Testis (tissue), 3 donors: ENCODE data around the gene LRP8. TPM values are rescaled to one million over a fixed set of nuclear protein-coding genes. Genes with fewer than 3 reads are reported as not detected.
"Not testable (repeated sequence)": the region's sequence is repeated elsewhere in the genome, so short reads cannot be mapped to it uniquely, and the experiment has no call there.

ENCODE experiments used
- DNase-seq: peaks from one replicate; pipeline ENCODE4 v3.0.0-alpha.2; 2019
- H3K27ac ChIP-seq, 2 donors: fragments of 200-600 bp; sonication (generic); one replicate each; pipeline ENCODE4 v1.5.1; 2019
- H3K27me3 ChIP-seq: fragments of 200-600 bp; sonication (generic); one replicate; pipeline ENCODE4 v1.5.1; 2019
- H3K36me3 ChIP-seq: fragments of 200-600 bp; sonication (generic); one replicate; pipeline ENCODE4 v1.5.1; 2017; ENCODE audit warnings: low read depth; ENCODE audit errors: missing control alignments
- H3K4me1 ChIP-seq: fragments of 200-600 bp; sonication (generic); one replicate; pipeline ENCODE4 v1.5.1; 2019
- H3K4me3 ChIP-seq, 2 donors: fragments of 200-600 bp; sonication (generic); one replicate each; pipeline ENCODE4 v1.5.1; 2017 to 2019
- H3K9me3 ChIP-seq: fragments of 200-600 bp; sonication (generic); one replicate; pipeline ENCODE4 v1.5.1; 2017
- CTCF ChIP-seq, 3 experiments: fragments of 450-650 bp in 2 of 3; fragments of 200-600 bp in 1 of 3; sonication (generic) in 1 of 3; IDR thresholded peaks; one replicate each; pipeline ENCODE4 v1.5.1; 2016 to 2019; ENCODE audit warnings: antibody characterized with exemption in 3 of 3, mild to moderate bottlenecking in 2 of 3, moderate library complexity in 1 of 3
- POLR2A ChIP-seq: fragments of 450-650 bp; IDR thresholded peaks from one replicate; pipeline ENCODE4 v1.6.1; 2017; ENCODE audit warnings: antibody characterized with exemption, mild to moderate bottlenecking, moderate library complexity
- WGBS, 2 donors: methylation state at CpG; one replicate each; pipeline ENCODE4 v1.1.5; 2018; 5-methylcytosine and 5-hydroxymethylcytosine counted together
- intact Hi-C: fragments of 100-400 bp; cut with DNase I; formaldehyde crosslinking; loops from one replicate; pipeline ENCODE4 v1.15.1; 2023; ENCODE audit warnings: low total_unique reads
- polyA plus RNA-seq: library from polyadenylated mRNA; stranded (reverse); fragments of 350-450 nt; fragmentation: Illumina TruSeq; extraction: RNeasy Lipid Tissue Mini Kit (QIAGEN cat#74804); gene quantifications from one replicate; pipeline ENCODE4 v1.2.3, GENCODE V29; 2014; ENCODE audit warnings: low read depth, low replicate concordance; ENCODE audit not compliant: insufficient read depth
- total RNA-seq, 2 donors: library from RNA; depleted of rRNA; stranded (reverse); fragments of >200 nt; gene quantifications; one replicate each; pipeline ENCODE4 v1.2.3, GENCODE V29; 2016

LRP8 gene
- total and polyA plus RNA-seq, 3 donors from 2014 or later = 64.3 to 253 (median 223) TPM

- H3K4me1 ChIP-seq = no peaks in the 10 kb centered on the region
- no peaks in the 10 kb centered on the region for H3K9me3 ChIP-seq
- WGBS, 2 donors = 95 to 100% methylated on average over 1 of the region's 1 CpG
- intact Hi-C loops = no loop called here
- TF ChIP-seq POLR2A = no peak
- TF ChIP-seq CTCF (IDR thresholded peaks at IDR 0.05) = no peak
- no peaks in the 10 kb centered on the region for H3K36me3 ChIP-seq
- no peak for DNase-seq
- no peak overlapping the region for H3K4me3 ChIP-seq
- no peak overlapping the region for H3K27ac ChIP-seq
- no peaks in the 10 kb centered on the region for H3K27me3 ChIP-seq
Measured at GRCh38 chr1:53207726-53208125, 120.1 kb downstream of the LRP8 start.

- H3K4me3 ChIP-seq = no peak overlapping the region
- no peaks in the 10 kb centered on the region for H3K36me3 ChIP-seq
Measured at GRCh38 chr1:53206735-53207379, 121.0 kb downstream of the LRP8 start.

GRCh38 chr1:53206083-53206685 is 121.7 kb downstream of the LRP8 start:
- 91 to 100% methylated on average over 2 to 3 of the region's 3 CpGs for WGBS, 2 donors
- H3K4me1 ChIP-seq, H3K4me3 ChIP-seq, intact Hi-C loops, DNase-seq, H3K27ac ChIP-seq, H3K9me3 ChIP-seq, H3K36me3 ChIP-seq, H3K27me3 ChIP-seq: not testable (repeated sequence)

More at GRCh38 chr1:53206735-53207379, 121.0 kb downstream of the LRP8 start:
- TF ChIP-seq POLR2A (no peak), CTCF (IDR thresholded peaks at IDR 0.05) (no peak)
- WGBS, 2 donors = 90 to 100% methylated on average over 1 of the region's 1 CpG
- no peak overlapping the region for H3K27ac ChIP-seq
- H3K27me3 ChIP-seq = no peaks in the 10 kb centered on the region
- no peaks in the 10 kb centered on the region for H3K9me3 ChIP-seq
- H3K4me1 ChIP-seq = no peaks in the 10 kb centered on the region
- intact Hi-C loops = no loop called here
- no peak for DNase-seq

- H3K36me3 ChIP-seq, H3K4me3 ChIP-seq, intact Hi-C loops, H3K27ac ChIP-seq, H3K27me3 ChIP-seq, H3K9me3 ChIP-seq, DNase-seq, H3K4me1 ChIP-seq: not testable (repeated sequence)
- WGBS, 2 donors = 100% methylated on average over 1 of the region's 1 CpG
Measured at GRCh38 chr1:53205496-53205895, 122.4 kb downstream of the LRP8 start.

- Histone ChIP-seq H3K9me3 (no peaks in the 10 kb centered on the region), H3K27me3 (no peaks in the 10 kb centered on the region), H3K36me3 (no peaks in the 10 kb centered on the region), H3K4me1 (peaks cover 3% of the 10 kb centered on the region), H3K4me3 (no peak overlapping the region), H3K27ac (no peak overlapping the region)
- WGBS, 2 donors = 95 to 97% methylated on average over 3 of the region's 3 CpGs
- no peak for DNase-seq
- TF ChIP-seq CTCF (IDR thresholded peaks at IDR 0.05) (no peak), POLR2A (no peak)
- intact Hi-C loops = no loop called here
Measured at GRCh38 chr1:53203466-53203865, 124.4 kb downstream of the LRP8 start.

- Histone ChIP-seq H3K4me3 (no peak overlapping the region), H3K36me3 (no peaks in the 10 kb centered on the region), H3K4me1 (peaks cover 32% of the 10 kb centered on the region), H3K27ac (peak overlapping the region in 1 of 2 donors; percentile 96), H3K27me3 (no peaks in the 10 kb centered on the region), H3K9me3 (no peaks in the 10 kb centered on the region)
- DNase-seq = no peak
- 20 to 22% methylated on average over 4 of the region's 4 CpGs for WGBS, 2 donors
- TF ChIP-seq CTCF (IDR thresholded peaks at IDR 0.05) (no peak), POLR2A (no peak)
- intact Hi-C loops = no loop called here
Measured at GRCh38 chr1:53198241-53198651, 129.6 kb downstream of the LRP8 start.
